GM21825 (cell line): ENCODE measurements around the gene ADGRA1.
"Not testable (repeated sequence)": the region's sequence is repeated elsewhere in the genome, so short reads cannot be mapped to it uniquely, and the experiment has no call there.

ENCODE experiments used
- ATAC-seq: cut with Tn5 transposase; IDR thresholded peaks from one replicate; pipeline ENCODE4 v1.9.1; 2021; ENCODE audit warnings: mild to moderate bottlenecking, moderate library complexity; ENCODE audit not compliant: unreplicated experiment

The ADGRA1 gene

GRCh38 chr10:133087679-133088178, at the start of gene ADGRA1:
TSS of gene ADGRA1 (plus strand) at chr10:133087924. CDS start at chr10:133088910, 986 bp downstream.
- no peak for ATAC-seq

GRCh38 chr10:133038036-133038823, 49.5 kb upstream of the ADGRA1 start:
- no peak for ATAC-seq

- ATAC-seq = no peak
Measured at GRCh38 chr10:133039107-133039802, 48.5 kb upstream of the ADGRA1 start.

GRCh38 chr10:133039803-133040165, 47.9 kb upstream of the ADGRA1 start:
- no peak for ATAC-seq

- ATAC-seq = no peak
Measured at GRCh38 chr10:133040198-133040597, 47.5 kb upstream of the ADGRA1 start.

- ATAC-seq = no peak
Measured at GRCh38 chr10:133041101-133041500, 46.6 kb upstream of the ADGRA1 start.

- ATAC-seq = no peak
Measured at GRCh38 chr10:133042061-133042460, 45.7 kb upstream of the ADGRA1 start.

GRCh38 chr10:133042816-133043215, 44.9 kb upstream of the ADGRA1 start:
- no peak for ATAC-seq

- ATAC-seq = no peak
Measured at GRCh38 chr10:133043541-133044225, 44.0 kb upstream of the ADGRA1 start.

GRCh38 chr10:133044401-133044811, 43.3 kb upstream of the ADGRA1 start:
- no peak for ATAC-seq

- ATAC-seq = no peak
Measured at GRCh38 chr10:133045556-133046389, 42.0 kb upstream of the ADGRA1 start.

GRCh38 chr10:133046390-133046765, 41.3 kb upstream of the ADGRA1 start:
- ATAC-seq = no peak

GRCh38 chr10:133047526-133048123, 40.1 kb upstream of the ADGRA1 start:
- ATAC-seq = no peak

GRCh38 chr10:133048266-133048665, 39.5 kb upstream of the ADGRA1 start:
- ATAC-seq = no peak

GRCh38 chr10:133048926-133049325, 38.8 kb upstream of the ADGRA1 start:
- ATAC-seq = no peak

- ATAC-seq = no peak
Measured at GRCh38 chr10:133049639-133050038, 38.1 kb upstream of the ADGRA1 start.

- ATAC-seq = no peak
Measured at GRCh38 chr10:133050371-133050770, 37.4 kb upstream of the ADGRA1 start.

- no peak for ATAC-seq
Measured at GRCh38 chr10:133052076-133052475, 35.6 kb upstream of the ADGRA1 start.

- not testable (repeated sequence) for ATAC-seq
Measured at GRCh38 chr10:133053527-133054133, 34.1 kb upstream of the ADGRA1 start.

GRCh38 chr10:133055470-133055869, 32.3 kb upstream of the ADGRA1 start:
- ATAC-seq = no peak
